Mammary epithelial cell (primary cell): Measurements from ENCODE around the gene NLRP13.

Experiments
- EZH2 ChIP-seq: IDR thresholded peaks from 2 replicates; pipeline ENCODE4 v1.6.1; 2012; ENCODE audit warnings: low read length, inconsistent platforms, borderline replicate concordance
- TF ChIP-seq, protein P1 (sequence below), 2 donors: IDR thresholded peaks in 1 of 2; conservative IDR thresholded peaks in 1 of 2; 2 replicates each; pipeline ENCODE4 v1.5.1; 2011 to 2012; ENCODE audit warnings: inconsistent platforms in 2 of 2, low read length in 2 of 2, mild to moderate bottlenecking in 2 of 2, control low read depth in 1 of 2, low read depth in 1 of 2; ENCODE audit not compliant: insufficient read depth in 1 of 2; ENCODE audit errors: extremely low read depth in 1 of 2

GRCh38 chr19:55898911-55899310 lies 33.2 kb downstream of the NLRP13 start:
- TF ChIP-seq, protein P1, sequence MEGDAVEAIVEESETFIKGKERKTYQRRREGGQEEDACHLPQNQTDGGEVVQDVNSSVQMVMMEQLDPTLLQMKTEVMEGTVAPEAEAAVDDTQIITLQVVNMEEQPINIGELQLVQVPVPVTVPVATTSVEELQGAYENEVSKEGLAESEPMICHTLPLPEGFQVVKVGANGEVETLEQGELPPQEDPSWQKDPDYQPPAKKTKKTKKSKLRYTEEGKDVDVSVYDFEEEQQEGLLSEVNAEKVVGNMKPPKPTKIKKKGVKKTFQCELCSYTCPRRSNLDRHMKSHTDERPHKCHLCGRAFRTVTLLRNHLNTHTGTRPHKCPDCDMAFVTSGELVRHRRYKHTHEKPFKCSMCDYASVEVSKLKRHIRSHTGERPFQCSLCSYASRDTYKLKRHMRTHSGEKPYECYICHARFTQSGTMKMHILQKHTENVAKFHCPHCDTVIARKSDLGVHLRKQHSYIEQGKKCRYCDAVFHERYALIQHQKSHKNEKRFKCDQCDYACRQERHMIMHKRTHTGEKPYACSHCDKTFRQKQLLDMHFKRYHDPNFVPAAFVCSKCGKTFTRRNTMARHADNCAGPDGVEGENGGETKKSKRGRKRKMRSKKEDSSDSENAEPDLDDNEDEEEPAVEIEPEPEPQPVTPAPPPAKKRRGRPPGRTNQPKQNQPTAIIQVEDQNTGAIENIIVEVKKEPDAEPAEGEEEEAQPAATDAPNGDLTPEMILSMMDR (conservative IDR thresholded peaks at IDR 0.05 in 1 of 2, IDR thresholded peaks at IDR 0.05 in 1 of 2; ENCODE audit: extremely low read depth in 1 of 2, insufficient read depth in 1 of 2, low read depth in 1 of 2, low read length in 2 of 2) = no peak
- no peak for TF ChIP-seq EZH2
